CD1c-positive myeloid dendritic cell (primary cell): Measurements from ENCODE around the gene LEKR1.
A peak's percentile ranks its signal among the peaks of the same experiment; 100 is the strongest.

Experiments
- DNase-seq: peaks from one replicate; pipeline ENCODE4 v3.0.0-alpha.2; 2016; ENCODE audit errors: extremely low spot score

Gene LEKR1

DNA sequence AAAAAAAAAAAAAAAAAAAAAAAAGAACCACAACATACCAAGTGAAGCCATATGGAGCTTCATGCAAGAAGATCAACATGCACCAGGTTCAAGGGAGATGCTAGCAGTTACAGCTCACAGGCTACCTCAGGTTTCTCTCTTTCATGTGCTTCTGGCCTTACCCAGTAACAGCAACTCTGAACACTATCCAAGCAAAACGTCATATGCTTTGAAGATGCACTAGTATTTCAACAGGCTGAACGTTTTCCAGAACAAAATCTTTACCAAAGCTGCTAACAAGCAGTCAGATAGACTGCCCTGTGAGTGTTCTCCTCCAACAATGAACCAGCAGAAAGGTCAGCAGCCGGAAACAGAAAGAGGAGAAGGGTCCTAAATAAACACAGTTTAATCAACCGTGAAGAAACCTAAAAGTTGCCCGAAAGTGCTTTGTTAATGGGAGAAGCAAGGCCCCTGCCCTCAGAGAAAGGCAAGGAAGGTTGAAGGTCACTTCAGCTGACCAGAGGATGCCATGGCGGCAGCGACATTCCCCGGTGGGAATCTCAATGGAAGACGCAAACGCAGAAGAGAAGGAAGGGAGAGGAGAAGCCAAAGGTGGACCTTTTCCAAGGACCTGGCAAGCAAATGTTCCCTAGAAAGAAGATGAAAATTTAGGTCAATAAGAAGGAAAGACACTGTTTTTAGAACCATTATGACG, 253.7 kb downstream of the LEKR1 start:
- DNase-seq = no peak

DNA sequence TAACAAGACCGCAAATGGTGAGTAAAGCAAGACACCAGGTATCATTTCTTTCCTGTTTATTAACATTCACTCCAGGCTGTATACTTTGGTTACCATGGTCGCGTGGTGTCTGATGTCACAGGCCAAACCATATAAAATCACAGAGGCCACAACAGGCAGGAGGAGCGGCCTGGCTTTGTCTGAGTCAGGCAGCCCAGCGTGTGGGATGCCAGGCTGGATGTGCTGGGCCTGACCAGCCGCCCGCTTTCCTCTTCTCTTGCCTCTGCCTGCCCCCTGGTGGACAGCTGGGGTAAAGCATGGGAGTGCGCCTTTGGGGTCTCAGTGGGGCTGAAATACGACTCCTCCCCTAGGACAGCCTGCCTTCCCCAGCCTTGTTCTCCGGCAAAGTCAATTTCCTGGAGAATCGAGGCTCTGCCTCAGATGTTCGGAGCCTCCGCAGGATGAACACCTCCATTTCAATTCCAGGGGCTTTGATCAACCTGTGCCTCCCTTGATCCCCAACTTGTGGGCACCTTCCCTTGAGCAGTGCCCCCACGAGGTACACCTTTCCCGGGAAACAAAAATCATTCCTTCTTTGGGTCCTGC, 255.6 kb downstream of the LEKR1 start:
- peak; percentile 90 for DNase-seq

DNA sequence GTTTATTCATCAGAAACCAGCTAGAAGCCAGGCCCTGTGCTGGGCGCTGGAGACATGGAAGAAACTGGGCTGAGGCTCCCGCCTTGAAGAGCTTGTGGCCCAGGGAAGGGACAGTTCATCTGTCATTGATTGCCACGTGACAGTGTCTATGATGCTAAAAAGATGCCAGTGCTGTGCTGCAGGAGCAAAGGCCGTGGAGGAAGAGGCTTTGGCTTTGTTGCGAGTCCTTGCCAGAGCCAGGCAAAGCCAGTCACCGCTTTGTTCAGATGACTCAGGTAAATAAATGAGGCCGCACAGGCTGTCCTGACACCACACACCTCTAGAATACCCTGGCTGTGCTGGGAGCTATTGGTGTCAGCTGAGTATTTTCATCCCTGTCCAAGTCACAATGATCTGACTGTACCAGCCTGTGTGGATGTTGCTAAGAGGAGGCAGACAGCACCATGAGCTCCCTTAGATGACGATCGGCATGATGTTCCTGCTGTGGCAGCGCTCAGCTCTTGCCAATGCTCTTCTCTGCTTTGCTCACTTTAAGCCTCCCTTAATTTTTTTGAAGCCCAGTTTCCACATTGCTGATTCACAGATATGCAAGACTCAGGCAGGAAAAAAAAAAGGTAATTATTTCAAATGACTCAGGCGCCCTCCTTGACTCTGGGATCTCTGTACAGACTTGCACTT, 256.3 kb downstream of the LEKR1 start:
- DNase-seq = no peak

DNA sequence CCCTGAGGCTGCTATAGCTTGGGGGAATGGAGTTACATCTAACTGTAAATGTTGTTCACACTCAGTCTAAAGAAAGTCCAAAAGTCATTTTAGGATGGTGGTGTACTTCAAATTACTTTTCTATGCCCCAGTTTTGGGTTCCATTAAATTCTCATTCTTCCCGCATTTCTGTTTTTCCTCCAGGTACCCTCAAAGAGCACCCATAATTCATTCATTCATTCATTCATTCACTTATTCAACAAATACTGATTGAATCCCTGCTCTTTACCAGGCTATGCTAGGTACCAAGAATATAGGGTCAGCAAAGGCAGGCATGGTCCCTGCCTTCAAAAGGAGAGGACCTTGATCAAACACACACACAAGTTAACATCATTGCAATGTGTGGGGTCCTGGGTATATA, 257.7 kb downstream of the LEKR1 start:
- no peak for DNase-seq

DNA sequence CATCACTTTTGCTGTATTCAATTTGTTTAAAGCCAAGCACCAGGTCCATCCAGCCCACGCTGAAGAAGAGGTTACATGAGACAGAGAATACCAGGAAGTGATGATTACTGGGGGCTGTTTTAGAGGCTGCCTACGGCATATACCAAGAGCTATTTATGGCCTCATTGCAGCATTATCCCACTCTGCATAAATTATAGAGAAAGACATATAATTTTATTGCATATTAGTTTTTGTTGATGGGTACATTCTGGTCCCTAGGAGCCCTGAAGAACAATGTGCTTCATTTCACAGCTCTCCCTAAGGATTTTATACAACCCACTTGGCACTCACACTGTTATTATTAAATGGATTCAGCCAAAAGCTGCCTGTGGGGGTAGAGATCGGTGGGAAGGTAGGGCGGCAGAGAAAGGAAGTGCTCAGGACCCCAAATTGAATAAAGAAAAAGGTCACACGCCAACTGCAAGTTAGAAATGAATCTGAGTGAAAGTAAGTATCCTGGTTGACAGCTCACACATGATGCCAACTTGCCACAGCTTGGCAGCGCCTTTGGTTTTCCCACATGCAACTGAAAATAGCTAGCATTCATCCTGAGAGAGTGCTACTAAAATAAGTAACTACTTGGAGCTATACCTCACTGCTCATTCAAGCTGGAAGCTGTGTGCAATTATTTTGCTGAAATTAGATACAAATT, 260.1 kb downstream of the LEKR1 start:
- DNase-seq = no peak

DNA sequence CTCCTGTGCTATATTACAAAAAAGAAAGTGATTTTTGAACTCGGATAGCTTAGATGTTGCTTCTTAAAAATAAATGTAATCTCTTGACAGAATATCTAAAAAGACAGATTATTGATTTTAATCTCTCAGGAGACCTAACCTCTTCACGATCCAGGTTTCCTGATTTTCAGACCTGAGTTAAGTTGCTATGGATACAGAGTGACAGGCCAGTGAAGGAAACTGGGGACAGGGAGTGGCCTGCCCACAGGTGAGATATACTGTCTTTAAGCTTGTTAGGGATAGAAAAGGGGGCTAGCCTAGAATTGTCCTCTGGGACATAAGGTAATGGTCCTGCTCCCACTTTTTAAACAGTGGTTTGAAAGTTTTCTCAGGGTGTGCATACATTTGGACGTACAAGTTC, 260.6 kb downstream of the LEKR1 start:
- DNase-seq = no peak

DNA sequence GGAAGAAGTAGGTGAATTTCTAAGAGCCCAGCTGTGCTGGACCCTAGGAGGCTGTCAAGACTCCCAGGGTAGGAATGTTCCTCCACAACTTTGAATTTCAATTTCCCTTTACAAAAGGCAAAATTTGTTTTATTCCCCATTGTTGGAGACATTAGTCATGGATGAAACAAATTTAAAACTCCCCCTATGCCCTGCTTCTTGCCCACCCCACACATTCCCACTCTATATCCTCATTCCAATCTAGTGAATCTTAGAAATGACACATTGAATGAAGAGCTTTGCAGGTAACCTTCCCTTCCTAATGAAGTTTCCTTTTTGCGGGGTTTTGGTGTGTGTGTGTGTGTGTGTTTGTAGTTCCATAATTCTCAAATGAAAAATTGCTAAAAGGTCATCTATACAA, 261.2 kb downstream of the LEKR1 start:
- no peak for DNase-seq

DNA sequence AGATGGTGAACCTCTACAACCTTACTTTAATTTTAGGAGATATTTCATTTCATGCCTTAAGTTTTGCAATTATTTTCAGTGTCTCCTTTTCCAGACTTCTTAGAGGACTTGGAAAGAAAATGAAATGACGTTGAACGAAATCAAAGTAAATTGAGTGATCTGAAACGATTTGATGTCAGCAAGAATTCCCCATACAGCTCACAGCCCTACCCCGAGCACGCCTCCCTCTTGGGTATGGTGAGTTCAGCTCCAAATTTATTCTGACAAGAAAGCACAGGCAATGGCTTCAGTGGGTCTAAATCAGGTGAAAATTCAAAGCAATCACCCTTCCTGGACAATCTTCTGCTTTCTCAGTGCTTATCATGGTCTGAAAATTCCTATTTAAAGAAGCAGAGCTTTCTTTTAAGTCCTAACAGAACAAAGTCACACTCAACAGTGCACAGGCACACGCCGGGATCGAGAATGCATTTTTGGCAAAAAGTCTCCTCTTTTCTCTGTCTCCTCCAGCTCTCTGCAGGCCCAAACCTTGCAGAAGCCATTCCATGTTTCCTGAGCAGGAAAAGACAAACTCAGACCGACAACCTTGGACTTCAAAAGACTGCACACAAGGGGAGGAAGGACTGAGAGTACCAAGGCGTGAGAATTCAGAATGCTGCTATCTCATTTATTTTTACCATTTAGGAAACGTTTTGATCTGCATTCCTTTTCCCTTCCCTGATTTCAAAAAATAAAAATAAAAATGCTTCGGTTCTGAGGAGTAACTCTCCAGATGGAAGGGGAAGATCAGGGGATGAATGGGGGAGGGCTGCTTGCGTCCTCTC, 261.8 kb downstream of the LEKR1 start:
- no peak for DNase-seq

DNA sequence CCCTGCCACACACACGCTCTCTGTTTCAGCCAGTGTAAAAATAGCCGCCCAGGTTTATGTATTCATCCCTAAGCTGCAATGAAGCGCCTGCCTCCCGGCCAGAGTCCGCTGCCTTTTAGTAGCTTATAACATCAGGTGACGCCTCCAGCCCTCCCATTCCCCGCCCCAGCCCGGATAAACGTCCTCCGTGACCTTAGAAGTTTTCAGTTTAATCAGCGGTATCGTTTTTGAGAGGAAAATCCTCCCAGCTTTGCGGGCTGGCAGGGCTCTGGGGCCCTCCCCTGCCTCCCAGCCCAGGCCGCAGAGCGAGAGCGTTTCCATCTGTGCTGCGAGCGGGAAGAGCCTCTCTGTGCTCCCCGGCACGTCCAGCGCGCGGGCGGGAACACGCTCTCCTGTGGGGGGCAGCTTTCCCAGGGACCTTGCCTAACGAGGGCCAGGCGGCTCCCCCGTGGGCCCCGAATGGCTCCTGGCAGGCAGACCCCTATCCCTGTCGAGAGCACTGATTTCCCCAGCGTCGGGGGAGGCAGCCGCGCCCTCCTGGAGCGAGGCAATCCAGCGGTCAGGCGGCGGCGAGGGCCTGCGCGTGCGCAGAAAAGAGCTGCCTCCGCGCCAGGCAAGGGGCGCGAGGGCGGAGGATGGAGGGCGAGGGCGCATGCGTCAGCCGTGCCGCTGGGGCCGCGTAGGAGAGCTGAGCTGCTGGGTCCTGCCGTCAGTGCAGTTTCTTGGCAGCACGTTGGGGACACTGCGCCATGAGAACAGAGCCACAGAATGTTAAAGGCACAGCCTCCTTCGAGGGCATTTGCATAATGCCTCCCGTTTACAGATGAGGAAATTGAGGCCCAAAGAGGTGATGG, 262.7 kb downstream of the LEKR1 start:
- DNase-seq = peak; percentile 97

DNA sequence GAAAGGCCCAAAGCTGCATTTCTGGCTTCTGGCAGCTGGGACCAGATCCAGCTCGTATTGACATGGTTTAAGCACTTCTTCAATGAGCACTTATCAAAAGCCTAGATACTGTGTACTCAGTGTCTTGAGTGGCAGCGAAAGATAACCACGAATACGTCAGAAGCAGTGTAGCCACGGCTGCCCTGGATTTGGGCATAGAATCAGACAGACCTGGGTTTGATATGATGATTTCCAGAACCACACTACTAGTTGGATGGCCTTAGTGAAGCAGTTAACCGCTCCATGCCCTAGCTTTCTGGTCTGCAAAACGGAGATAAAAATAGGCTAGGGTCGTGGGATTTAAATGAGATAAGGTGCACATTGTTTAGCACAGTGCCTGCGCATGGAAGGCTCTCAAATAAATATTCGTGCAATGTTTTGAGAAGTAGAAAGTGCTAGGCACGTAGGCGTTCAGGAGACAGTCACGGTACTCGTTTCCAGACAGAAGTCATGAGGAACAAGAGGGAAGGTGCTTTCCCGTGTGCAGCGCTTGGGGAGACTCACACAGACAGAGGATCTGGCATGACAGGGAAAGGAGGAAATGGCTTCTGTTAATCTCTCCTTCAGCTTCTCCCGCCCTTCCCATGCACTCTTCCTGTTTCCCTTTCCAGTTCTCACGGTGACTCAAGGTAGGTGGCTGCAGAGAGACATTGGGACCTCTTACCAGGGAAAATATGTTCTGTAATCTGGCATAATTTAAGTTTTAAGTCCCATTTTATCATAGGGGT, 263.5 kb downstream of the LEKR1 start:
- peak; percentile 95 for DNase-seq

DNA sequence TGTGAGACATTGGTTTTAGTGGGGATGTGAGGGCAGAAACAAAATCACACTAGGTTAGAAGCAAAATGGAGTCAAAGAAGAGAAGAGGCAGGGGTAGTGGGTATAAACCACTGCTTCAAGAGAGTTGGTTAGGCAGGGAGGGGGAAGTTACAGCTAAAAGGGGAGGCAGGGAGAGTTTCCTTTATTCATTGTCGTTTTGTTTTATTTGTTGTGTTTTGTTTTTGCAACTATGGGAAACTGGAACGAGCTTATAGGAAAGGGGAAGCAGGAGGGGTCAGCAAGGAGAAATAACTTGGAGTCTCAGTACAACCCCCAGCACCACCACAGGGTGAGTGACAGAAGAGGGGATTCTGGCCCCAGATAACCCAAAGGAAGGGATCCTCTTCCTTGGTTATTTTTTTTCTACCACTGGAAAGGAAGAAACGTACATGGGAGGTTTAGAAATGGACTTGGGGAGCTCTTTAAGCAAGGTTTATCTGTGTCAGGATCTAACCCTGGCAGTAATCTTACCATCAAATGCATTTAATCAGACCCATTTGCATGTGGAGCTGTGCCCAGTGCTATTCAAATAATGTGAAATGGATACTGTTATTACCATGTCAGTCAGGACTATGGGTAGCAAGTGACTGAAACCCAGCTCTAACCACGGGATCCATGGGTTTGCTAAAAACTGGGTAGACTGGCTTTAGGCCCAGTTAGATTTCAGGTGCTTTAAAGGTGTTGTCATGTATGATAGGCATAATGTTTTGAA, 265.1 kb downstream of the LEKR1 start:
- peak; percentile 73 for DNase-seq

DNA sequence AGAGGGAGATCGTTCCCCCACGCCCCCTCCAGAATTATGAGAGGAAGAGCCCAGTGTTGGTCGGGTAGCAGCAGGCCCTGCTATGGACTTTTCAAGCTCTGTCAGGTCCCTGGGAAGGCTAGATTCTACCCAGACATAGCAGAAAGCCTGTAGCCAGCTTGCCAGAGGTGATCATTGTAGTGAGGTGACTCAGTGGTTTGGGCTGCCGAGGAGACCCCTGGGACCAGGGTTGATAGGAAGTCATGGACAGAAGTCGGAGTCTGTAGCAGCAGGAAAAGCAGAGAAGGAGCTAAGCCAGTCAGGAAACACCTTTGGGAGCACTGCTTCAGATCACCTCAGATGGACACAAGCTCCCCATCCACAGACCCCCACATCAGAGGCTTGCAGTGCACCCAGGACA, 266.1 kb downstream of the LEKR1 start:
- no peak for DNase-seq

DNA sequence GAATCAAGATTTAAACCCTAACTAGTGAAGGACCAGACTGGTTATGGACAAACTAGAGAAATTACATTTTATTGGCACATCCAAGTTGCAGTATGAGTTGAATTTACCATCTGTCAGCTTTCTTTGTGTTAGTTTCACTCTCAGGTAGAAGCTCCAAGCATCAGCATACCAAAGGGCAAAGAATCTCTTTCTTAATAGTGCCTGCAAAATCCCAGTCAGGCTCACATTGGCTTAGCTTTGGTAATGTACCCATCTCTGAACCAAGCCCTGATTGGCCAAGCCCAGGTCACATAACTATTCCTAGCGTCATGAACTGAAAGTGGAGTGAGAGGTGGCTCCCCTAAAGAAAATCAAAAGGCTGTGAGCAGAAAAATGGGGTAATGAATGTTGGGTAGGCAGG, 266.9 kb downstream of the LEKR1 start:
- DNase-seq = no peak

DNA sequence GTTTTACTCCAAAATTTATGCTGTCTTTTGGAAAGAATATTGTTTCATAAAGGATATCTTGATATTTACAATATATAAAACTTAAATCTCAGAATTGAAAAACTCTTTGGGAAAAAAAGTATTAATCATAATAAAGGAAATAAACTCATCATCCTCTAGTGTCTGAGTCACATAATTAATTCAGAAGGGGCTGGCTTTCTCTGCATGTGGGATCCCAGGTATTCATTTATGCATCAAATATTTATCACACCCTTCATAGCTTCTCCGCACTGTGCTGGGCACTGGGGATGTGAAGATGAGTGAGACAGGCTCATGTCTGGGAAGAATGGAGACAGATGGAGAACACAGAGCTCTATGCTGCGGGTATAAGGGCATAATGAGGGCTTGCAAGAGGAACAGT, 268.1 kb downstream of the LEKR1 start:
- DNase-seq = no peak

DNA sequence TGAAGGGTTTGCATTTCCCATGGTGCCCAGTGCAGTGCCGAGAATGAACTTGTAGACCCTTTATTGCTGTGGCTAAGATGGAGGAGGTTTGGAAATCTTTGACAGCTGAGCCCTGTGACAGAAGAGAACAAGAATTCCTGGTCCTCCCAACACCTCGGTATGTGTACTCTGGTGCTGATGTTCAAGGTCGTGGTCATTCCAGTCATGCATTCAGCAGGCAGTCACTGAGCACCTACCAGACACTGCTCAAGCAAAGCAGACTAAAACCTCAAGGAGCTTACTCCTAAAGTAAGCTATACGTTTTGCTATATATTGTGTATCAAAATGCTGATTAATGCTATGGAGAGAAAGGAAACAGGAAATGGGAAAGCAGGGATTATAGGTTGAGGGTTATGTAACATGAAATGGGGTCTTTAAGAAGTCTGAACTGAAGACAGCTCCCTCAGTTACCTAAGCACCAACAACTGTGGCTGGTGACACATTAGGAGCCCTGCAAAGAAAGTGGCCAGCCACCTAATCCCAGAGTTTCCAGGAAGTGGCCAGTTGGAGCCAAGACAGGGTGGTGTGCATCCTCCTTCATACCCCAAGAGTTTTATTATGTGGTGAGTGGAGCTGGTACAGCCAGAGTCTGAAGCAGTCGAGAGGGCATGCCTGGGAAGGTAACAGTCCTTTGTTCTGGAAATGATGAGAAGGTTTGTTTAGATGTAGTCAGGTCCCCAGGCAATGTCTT, 268.8 kb downstream of the LEKR1 start:
- no peak for DNase-seq
